ENCODE data around the gene TNFRSF25. TPM values are rescaled to one million over a fixed set of nuclear protein-coding genes. Genes with fewer than 3 reads are reported as not detected.

Gene TNFRSF25
- total and polyA plus RNA-seq, 10 of the 15 experiments (the other 5 are each of a cell fraction or from before 2014, with no cell fraction given): 0.23 to 8.6 (median 0.46) TPM; not detected in 5

GRCh38 chr1:6515771-6516170 is 49.8 kb upstream of the TNFRSF25 start:
- WGBS (ENCODE audit: insufficient coverage, insufficient replicate concordance, low lambda C conversion rate, missing lambda C conversion rate): 37% methylated on average over 4 of the region's 4 CpGs
- CTCF ChIA-PET: no interaction called here
- TF ChIP-seq RAD51 (IDR thresholded peaks at IDR 0.05) (no peak), EED (IDR thresholded peaks at IDR 0.05; ENCODE audit: low read depth) (no peak), ATF3 (IDR thresholded peaks at IDR 0.05; ENCODE audit: borderline replicate concordance, extremely low read depth, low read depth, low read length) (no peak), NFIC (IDR thresholded peaks at IDR 0.05; ENCODE audit: low read depth, low read length) (no peak), EGR1 (IDR thresholded peaks at IDR 0.05; ENCODE audit: borderline replicate concordance in 1 of 2, low read depth in 2 of 2, low read length in 2 of 2) (no peak), CBFB (IDR thresholded peaks at IDR 0.05; ENCODE audit: low read depth) (no peak), USF1 (IDR thresholded peaks at IDR 0.05; ENCODE audit: borderline replicate concordance, extremely low read length, insufficient read depth, low read depth, low read length) (no peak)
- Histone ChIP-seq H3K9ac (ENCODE audit: control insufficient read depth, insufficient read depth, low read length) (no peak overlapping the region), H3K4me3 (no peak overlapping the region), H3K9me3 (replicated peaks; ENCODE audit: control insufficient read depth, insufficient read depth, low read length) (no peaks in the 10 kb centered on the region), H2AFZ (ENCODE audit: control insufficient read depth, low read depth, low read length) (no peak overlapping the region), H3K27ac (ENCODE audit: control insufficient read depth, insufficient read depth) (no peak overlapping the region), H3K36me3 (ENCODE audit: control insufficient read depth in 2 of 2, insufficient read depth in 2 of 2, low read length in 1 of 2) (no peaks in the 10 kb centered on the region), H3K4me1 (ENCODE audit: control insufficient read depth, insufficient read depth, low read length) (no peaks in the 10 kb centered on the region), H4K20me1 (ENCODE audit: control insufficient read depth, insufficient read depth) (no peaks in the 10 kb centered on the region), H3K27me3 (replicated peaks in 1 of 2; ENCODE audit: control insufficient read depth in 2 of 2, insufficient read depth in 2 of 2, low read length in 1 of 2) (no peaks in the 10 kb centered on the region), H3K4me2 (ENCODE audit: control insufficient read depth, insufficient read depth) (no peak overlapping the region), H3K79me2 (ENCODE audit: control insufficient read depth, insufficient read depth, low read length) (no peaks in the 10 kb centered on the region)
- RAD21 ChIA-PET (ENCODE audit: unreplicated experiment): no interaction called here
- no peak for DNase-seq (ENCODE audit: low read depth, low spot score)
- no peak for ATAC-seq
- intact Hi-C loops (cut with micrococcal nuclease; ENCODE audit: unreplicated experiment): no loop called here
- in situ Hi-C loops (cut with MboI): no loop called here
- no peak for FAIRE-seq
- SMC1A ChIA-PET (ENCODE audit: uncharacterized antibody, unreplicated experiment): no interaction called here
- POLR2A ChIA-PET: no interaction called here
- BruUV-seq (replicated peaks): no TSS peak
